ENCODE measurements around the gene PTPRN2.

Gene PTPRN2

GRCh38 chr7:158476331-158476932, 111.2 kb downstream of the PTPRN2 start:
- no peaks in the 10 kb centered on the region for H3K27me3 ChIP-seq (ENCODE audit: control insufficient read depth, insufficient read depth, low read length)
- no peak overlapping the region for H3K9ac ChIP-seq (ENCODE audit: low read length)
- no peaks in the 10 kb centered on the region for H3K36me3 ChIP-seq (ENCODE audit: control insufficient read depth, insufficient read depth, low read length)
- no peak overlapping the region for H3K27ac ChIP-seq (ENCODE audit: low read depth, low read length)
- H3K4me3 ChIP-seq (ENCODE audit: low read length): no peak overlapping the region
- no peaks in the 10 kb centered on the region for H3K4me1 ChIP-seq (ENCODE audit: control insufficient read depth, insufficient read depth, low read length)

DNA sequence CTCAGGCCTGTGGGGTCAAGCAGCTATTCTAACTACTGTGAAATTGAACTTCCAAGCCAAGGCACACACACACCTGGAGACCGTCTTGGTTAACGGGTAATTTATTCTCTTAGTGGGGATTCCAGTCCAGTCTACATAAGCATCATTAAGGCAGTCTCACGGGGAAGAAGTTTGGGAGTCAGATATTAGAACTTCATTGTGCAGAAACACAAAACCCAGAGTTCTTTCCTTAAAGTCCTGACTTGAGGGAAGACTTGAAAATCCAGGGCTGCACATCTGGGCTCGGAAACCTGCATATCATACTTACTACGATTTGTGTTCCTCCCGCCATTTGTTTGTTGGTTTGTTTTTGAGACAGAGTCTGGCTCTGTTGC, 112.0 kb downstream of the PTPRN2 start:
- H3K27me3 ChIP-seq (ENCODE audit: control insufficient read depth, insufficient read depth, low read length): no peaks in the 10 kb centered on the region
- H3K4me1 ChIP-seq (ENCODE audit: control insufficient read depth, insufficient read depth, low read length): no peaks in the 10 kb centered on the region
- H3K4me3 ChIP-seq (ENCODE audit: low read length): no peak overlapping the region
- no peaks in the 10 kb centered on the region for H3K36me3 ChIP-seq (ENCODE audit: control insufficient read depth, insufficient read depth, low read length)
- H3K9ac ChIP-seq (ENCODE audit: low read length): no peak overlapping the region
- H3K27ac ChIP-seq (ENCODE audit: low read depth, low read length): no peak overlapping the region

GRCh38 chr7:158475036-158475678, 112.5 kb downstream of the PTPRN2 start:
- Histone ChIP-seq H3K4me3 (ENCODE audit: low read length) (no peak overlapping the region), H3K27me3 (ENCODE audit: control insufficient read depth, insufficient read depth, low read length) (no peaks in the 10 kb centered on the region), H3K36me3 (ENCODE audit: control insufficient read depth, insufficient read depth, low read length) (no peaks in the 10 kb centered on the region), H3K9ac (ENCODE audit: low read length) (no peak overlapping the region), H3K27ac (ENCODE audit: low read depth, low read length) (no peak overlapping the region), H3K4me1 (ENCODE audit: control insufficient read depth, insufficient read depth, low read length) (no peaks in the 10 kb centered on the region)

DNA sequence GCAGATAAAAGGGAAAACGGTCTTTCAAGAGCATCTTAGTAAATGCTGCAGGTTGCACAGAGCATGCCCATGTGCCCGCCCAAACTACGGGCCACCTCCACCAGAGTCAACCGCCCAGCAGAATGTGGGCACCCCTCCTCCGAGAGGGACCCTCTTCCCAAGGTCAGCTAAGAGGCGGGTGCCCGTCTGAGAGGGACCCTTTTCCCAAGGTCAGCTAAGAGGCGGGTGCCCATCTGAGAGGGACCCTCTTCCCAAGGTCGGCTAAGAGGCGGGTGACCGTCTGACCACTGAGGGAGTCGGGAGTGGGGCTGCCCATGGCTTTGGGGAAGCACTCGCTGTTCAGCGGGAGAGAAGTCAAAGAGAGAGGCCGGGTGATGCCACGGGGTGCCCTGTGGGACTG, 113.1 kb downstream of the PTPRN2 start:
- no peak overlapping the region for H3K27ac ChIP-seq (ENCODE audit: low read depth, low read length)
- H3K36me3 ChIP-seq (ENCODE audit: control insufficient read depth, insufficient read depth, low read length): no peaks in the 10 kb centered on the region
- H3K9ac ChIP-seq (ENCODE audit: low read length): no peak overlapping the region
- no peak overlapping the region for H3K4me3 ChIP-seq (ENCODE audit: low read length)
- no peaks in the 10 kb centered on the region for H3K27me3 ChIP-seq (ENCODE audit: control insufficient read depth, insufficient read depth, low read length)
- no peaks in the 10 kb centered on the region for H3K4me1 ChIP-seq (ENCODE audit: control insufficient read depth, insufficient read depth, low read length)

- Histone ChIP-seq H3K36me3 (ENCODE audit: control insufficient read depth, insufficient read depth, low read length) (no peaks in the 10 kb centered on the region), H3K4me1 (ENCODE audit: control insufficient read depth, insufficient read depth, low read length) (no peaks in the 10 kb centered on the region), H3K27me3 (ENCODE audit: control insufficient read depth, insufficient read depth, low read length) (no peaks in the 10 kb centered on the region), H3K4me3 (ENCODE audit: low read length) (no peak overlapping the region), H3K9ac (ENCODE audit: low read length) (no peak overlapping the region), H3K27ac (ENCODE audit: low read depth, low read length) (no peak overlapping the region)
Observed at GRCh38 chr7:158473946-158474345, 113.7 kb downstream of the PTPRN2 start.

GRCh38 chr7:158473221-158473620, 114.4 kb downstream of the PTPRN2 start:
- no peaks in the 10 kb centered on the region for H3K27me3 ChIP-seq (ENCODE audit: control insufficient read depth, insufficient read depth, low read length)
- H3K4me3 ChIP-seq (ENCODE audit: low read length): no peak overlapping the region
- no peaks in the 10 kb centered on the region for H3K36me3 ChIP-seq (ENCODE audit: control insufficient read depth, insufficient read depth, low read length)
- H3K9ac ChIP-seq (ENCODE audit: low read length): no peak overlapping the region
- H3K27ac ChIP-seq (ENCODE audit: low read depth, low read length): peak overlapping the region; percentile 33
- H3K4me1 ChIP-seq (ENCODE audit: control insufficient read depth, insufficient read depth, low read length): no peaks in the 10 kb centered on the region

DNA sequence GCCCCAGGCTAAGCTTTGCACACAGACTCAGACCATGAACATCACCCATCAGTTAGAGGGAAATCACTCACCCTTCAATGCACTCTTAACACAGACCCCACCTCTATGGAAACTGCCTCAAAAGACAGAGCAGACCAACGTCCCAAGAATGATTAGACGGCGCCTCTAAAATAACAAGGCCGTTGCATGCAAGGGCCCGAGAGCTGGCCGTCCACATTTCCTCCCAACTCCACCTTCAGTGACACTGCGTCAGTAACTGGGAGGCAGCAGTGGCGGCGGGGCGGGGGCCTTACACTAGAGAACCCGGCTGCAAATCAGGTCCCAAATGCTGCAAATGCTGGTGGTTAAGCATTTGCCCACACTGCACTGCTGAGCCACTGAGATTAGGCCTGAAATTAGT, 115.0 kb downstream of the PTPRN2 start:
- Histone ChIP-seq H3K36me3 (ENCODE audit: control insufficient read depth, insufficient read depth, low read length) (no peaks in the 10 kb centered on the region), H3K27ac (ENCODE audit: low read depth, low read length) (no peak overlapping the region), H3K27me3 (ENCODE audit: control insufficient read depth, insufficient read depth, low read length) (no peaks in the 10 kb centered on the region), H3K4me3 (ENCODE audit: low read length) (no peak overlapping the region), H3K4me1 (ENCODE audit: control insufficient read depth, insufficient read depth, low read length) (no peaks in the 10 kb centered on the region), H3K9ac (ENCODE audit: low read length) (no peak overlapping the region)

DNA sequence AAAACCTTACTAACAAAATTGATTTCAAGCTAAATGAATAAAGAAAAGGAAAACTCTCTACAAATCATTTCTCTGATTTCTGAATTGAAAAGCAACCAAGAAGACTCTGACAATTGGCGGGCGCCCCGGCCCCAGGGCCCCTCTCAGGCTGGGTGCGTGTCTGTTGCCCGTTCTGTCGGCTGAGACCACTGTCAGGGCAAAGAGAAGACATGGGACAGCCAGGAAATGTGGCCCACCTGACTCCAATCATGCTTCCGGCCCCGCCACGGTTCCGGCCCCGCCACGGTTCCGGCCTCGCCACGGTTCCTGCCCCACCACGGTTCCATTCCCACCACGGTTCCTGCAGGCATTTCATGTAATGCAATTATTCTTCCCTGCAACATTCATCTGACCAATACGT, 115.9 kb downstream of the PTPRN2 start:
- H3K27me3 ChIP-seq (ENCODE audit: control insufficient read depth, insufficient read depth, low read length): no peaks in the 10 kb centered on the region
- no peak overlapping the region for H3K4me3 ChIP-seq (ENCODE audit: low read length)
- H3K27ac ChIP-seq (ENCODE audit: low read depth, low read length): no peak overlapping the region
- H3K4me1 ChIP-seq (ENCODE audit: control insufficient read depth, insufficient read depth, low read length): no peaks in the 10 kb centered on the region
- H3K36me3 ChIP-seq (ENCODE audit: control insufficient read depth, insufficient read depth, low read length): no peaks in the 10 kb centered on the region
- no peak overlapping the region for H3K9ac ChIP-seq (ENCODE audit: low read length)

DNA sequence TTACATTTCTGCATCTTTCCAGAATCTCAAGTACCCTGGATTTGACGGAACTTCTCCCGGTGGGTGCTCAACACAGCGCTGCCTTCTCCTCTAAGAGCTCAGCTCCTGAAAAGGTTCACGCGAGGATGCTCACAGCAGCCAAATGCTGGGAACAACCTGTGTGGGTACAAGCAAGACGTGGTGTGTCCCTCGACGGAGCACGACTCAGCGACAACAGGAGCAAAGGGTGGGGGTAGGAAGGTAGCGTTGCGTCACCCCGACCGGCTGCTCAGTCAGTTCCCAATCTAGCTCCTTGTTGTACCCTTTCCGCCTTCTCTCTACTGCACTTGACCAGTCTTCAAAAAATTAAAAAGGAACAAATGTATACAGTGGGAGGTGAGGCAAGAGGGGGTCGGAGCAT, 117.3 kb downstream of the PTPRN2 start:
- no peaks in the 10 kb centered on the region for H3K27me3 ChIP-seq (ENCODE audit: control insufficient read depth, insufficient read depth, low read length)
- no peaks in the 10 kb centered on the region for H3K36me3 ChIP-seq (ENCODE audit: control insufficient read depth, insufficient read depth, low read length)
- H3K27ac ChIP-seq (ENCODE audit: low read depth, low read length): peak overlapping the region; percentile 50
- no peaks in the 10 kb centered on the region for H3K4me1 ChIP-seq (ENCODE audit: control insufficient read depth, insufficient read depth, low read length)
- no peak overlapping the region for H3K9ac ChIP-seq (ENCODE audit: low read length)
- H3K4me3 ChIP-seq (ENCODE audit: low read length): no peak overlapping the region

- H3K27ac ChIP-seq (ENCODE audit: low read depth, low read length): peak overlapping the region; percentile 64
- H3K4me3 ChIP-seq (ENCODE audit: low read length): no peak overlapping the region
- H3K36me3 ChIP-seq (ENCODE audit: control insufficient read depth, insufficient read depth, low read length): no peaks in the 10 kb centered on the region
- H3K27me3 ChIP-seq (ENCODE audit: control insufficient read depth, insufficient read depth, low read length): no peaks in the 10 kb centered on the region
- no peaks in the 10 kb centered on the region for H3K4me1 ChIP-seq (ENCODE audit: control insufficient read depth, insufficient read depth, low read length)
- no peak overlapping the region for H3K9ac ChIP-seq (ENCODE audit: low read length)
Observed at GRCh38 chr7:158469396-158470051, 118.1 kb downstream of the PTPRN2 start.

DNA sequence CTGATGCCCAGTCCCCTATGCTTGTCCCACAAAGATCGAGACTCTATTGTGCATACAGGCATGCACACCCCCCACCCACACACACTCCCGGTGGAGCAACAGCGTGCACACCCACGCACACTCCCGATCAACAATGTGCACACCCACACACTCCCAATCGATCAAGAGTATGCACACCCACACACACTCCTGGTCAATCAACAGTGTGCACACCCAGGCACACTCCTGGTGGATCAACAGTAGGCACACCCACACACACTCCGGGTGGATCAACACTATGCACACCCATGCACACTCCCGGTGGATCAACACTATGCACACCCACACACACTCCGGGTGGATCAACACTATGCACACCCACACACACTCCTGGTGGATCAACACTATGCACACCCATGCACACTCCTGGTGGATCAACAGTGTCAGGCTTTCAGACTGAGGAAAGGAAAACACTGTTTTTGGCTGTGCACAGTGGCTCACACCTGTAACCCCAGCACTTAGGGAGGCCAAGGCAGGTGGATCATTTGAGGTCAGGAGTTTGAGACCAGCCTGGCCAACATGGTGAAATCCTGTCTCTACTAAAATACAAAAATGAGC, 118.8 kb downstream of the PTPRN2 start:
- Histone ChIP-seq H3K36me3 (ENCODE audit: control insufficient read depth, insufficient read depth, low read length) (no peaks in the 10 kb centered on the region), H3K4me3 (ENCODE audit: low read length) (no peak overlapping the region), H3K27me3 (ENCODE audit: control insufficient read depth, insufficient read depth, low read length) (no peaks in the 10 kb centered on the region), H3K4me1 (ENCODE audit: control insufficient read depth, insufficient read depth, low read length) (no peaks in the 10 kb centered on the region), H3K9ac (ENCODE audit: low read length) (no peak overlapping the region), H3K27ac (ENCODE audit: low read depth, low read length) (peak overlapping the region; percentile 64)

DNA sequence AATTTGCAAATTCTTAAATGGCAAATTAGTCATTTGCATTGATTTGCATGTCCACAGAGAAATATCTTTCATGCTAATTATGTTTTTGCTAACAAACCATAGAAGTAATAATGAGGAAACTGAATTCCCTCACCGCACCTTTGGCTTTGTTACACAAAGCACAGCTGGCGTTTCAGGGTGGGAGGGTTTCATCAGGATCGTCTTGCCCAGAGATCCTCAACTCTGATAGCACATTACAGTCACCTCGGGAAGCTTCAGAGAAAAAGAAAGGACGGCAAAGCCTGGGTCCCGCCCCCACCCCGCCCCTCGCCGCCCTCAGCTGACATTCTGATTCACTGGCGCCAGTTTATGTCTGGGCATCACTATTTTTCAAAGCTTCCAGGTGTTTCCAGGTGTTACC, 119.4 kb downstream of the PTPRN2 start:
- H3K36me3 ChIP-seq (ENCODE audit: control insufficient read depth, insufficient read depth, low read length): no peaks in the 10 kb centered on the region
- H3K27me3 ChIP-seq (ENCODE audit: control insufficient read depth, insufficient read depth, low read length): no peaks in the 10 kb centered on the region
- H3K27ac ChIP-seq (ENCODE audit: low read depth, low read length): no peak overlapping the region
- no peaks in the 10 kb centered on the region for H3K4me1 ChIP-seq (ENCODE audit: control insufficient read depth, insufficient read depth, low read length)
- no peak overlapping the region for H3K9ac ChIP-seq (ENCODE audit: low read length)
- no peak overlapping the region for H3K4me3 ChIP-seq (ENCODE audit: low read length)
